Left cardiac atrium (tissue), 4 donors: ENCODE results near the gene LYPLA2. TPM values are rescaled to one million over a fixed set of nuclear protein-coding genes. Genes with fewer than 3 reads are reported as not detected.
"Not testable (repeated sequence)": the region's sequence is repeated elsewhere in the genome, so short reads cannot be mapped to it uniquely, and the experiment has no call there.

ENCODE experiments used
- ATAC-seq, 2 donors: fragments of 200-7000 bp; cut with Tn5 transposase; one replicate each; pipeline ENCODE4 v1.9.1; 2020; ENCODE audit warnings: mild to moderate bottlenecking in 2 of 2, moderate library complexity in 2 of 2
- DNase-seq: peaks from one replicate; pipeline ENCODE4 v3.0.0-alpha.2; 2020
- intact Hi-C, 2 donors: fragments of 100-400 bp; cut with DNase I; formaldehyde crosslinking; loops; one replicate each; pipeline versions ENCODE4 v1.14.1 to v1.15.1; 2022 to 2023
- total RNA-seq, 2 donors: library from RNA; stranded (reverse); fragmentation: NEBNext Ultra II Directional; extraction: Animal tissue kit (Norgen Biotek cat#: 25700); gene quantifications; one replicate each; pipeline ENCODE4 v1.2.1, GENCODE V29; 2021
- donor health status: DM: no; HTN: yes; CAD: no.
- donor health status: DM: no; HTN: yes; CAD: no; lungs with severe emphysema.
- donor health status: DM: yes; HTN: yes; CAD: no.
- donor health status: Dilated cardiomyopathy.

The LYPLA2 gene
- total RNA-seq, 2 donors from 2014 or later = 32.3 to 36.4 TPM

GRCh38 chr1:23774174-23774880 is 16.6 kb upstream of the LYPLA2 start:
- no peak for ATAC-seq
- intact Hi-C loops = loop anchor here in 1 of 2 donors (5.0 kb wide), 2 partner anchors 93 to 143 kb away; partner anchors contain the start of gene FUCA1
- DNase-seq = no peak

- intact Hi-C loops = no loop called here
- no peak for DNase-seq
- ATAC-seq = no peak
These were observed 14.7 kb upstream of the LYPLA2 start for GRCh38 chr1:23776217-23776616.

- DNase-seq (peak; percentile 86), ATAC-seq (peak; percentile 92 to 94)
- intact Hi-C loops = no loop called here
These were observed 12.7 kb upstream of the LYPLA2 start, which contains the start of gene PITHD1 for GRCh38 chr1:23777979-23778814. Gene PITHD1, plus strand, starts transcription at chr1:23778418. Its CDS starts 98 bp downstream, at chr1:23778516.

- intact Hi-C loops = no loop called here
- no peak for DNase-seq
- no peak for ATAC-seq
These were observed 11.0 kb upstream of the LYPLA2 start for GRCh38 chr1:23779826-23780371.

GRCh38 chr1:23783141-23783540 is 7.8 kb upstream of the LYPLA2 start:
- DNase-seq, ATAC-seq, intact Hi-C loops: not testable (repeated sequence)

GRCh38 chr1:23784846-23785245 is 6.1 kb upstream of the LYPLA2 start:
- ATAC-seq = no peak
- intact Hi-C loops = no loop called here
- no peak for DNase-seq

- DNase-seq (no peak), ATAC-seq (no peak)
- intact Hi-C loops = no loop called here
These were observed 3.2 kb upstream of the LYPLA2 start for GRCh38 chr1:23787701-23788100.

- ATAC-seq = no peak
- intact Hi-C loops = no loop called here
- no peak for DNase-seq
These were observed 2.2 kb upstream of the LYPLA2 start for GRCh38 chr1:23788695-23789094.

- ATAC-seq (peak in 1 of 2 donors; percentile 13), DNase-seq (no peak)
- intact Hi-C loops = no loop called here
These were observed 637 bp downstream of the LYPLA2 start for GRCh38 chr1:23791516-23792047.

GRCh38 chr1:23792151-23792945 is 1.4 kb downstream of the LYPLA2 start:
- ATAC-seq (no peak), DNase-seq (no peak)
- intact Hi-C loops = no loop called here

- intact Hi-C loops = no loop called here
These were observed 2.3 kb downstream of the LYPLA2 start for GRCh38 chr1:23793018-23793781.

GRCh38 chr1:23793861-23794731 is 3.2 kb downstream of the LYPLA2 start:
- intact Hi-C loops = no loop called here
- ATAC-seq (no peak), DNase-seq (no peak)

More at GRCh38 chr1:23793018-23793781, 2.3 kb downstream of the LYPLA2 start:
- DNase-seq (peak; percentile 62), ATAC-seq (peak in 1 of 2 donors; percentile 23)

GRCh38 chr1:23794732-23795182 is 3.8 kb downstream of the LYPLA2 start:
- intact Hi-C loops, ATAC-seq, DNase-seq: not testable (repeated sequence)

- ATAC-seq (no peak), DNase-seq (no peak)
- intact Hi-C loops = no loop called here
These were observed 4.9 kb downstream of the LYPLA2 start for GRCh38 chr1:23795676-23796465.

GRCh38 chr1:23796466-23797271 is 5.7 kb downstream of the LYPLA2 start:
- intact Hi-C loops = no loop called here
- ATAC-seq = no peak
- DNase-seq = no peak
